Loucy (cell line): ENCODE results near the gene HOXB8.

ENCODE experiments used
- H2AFZ ChIP-seq: fragments of 200-600 bp; sonication (generic); 2 replicates; pipeline ENCODE4 v1.6.0; 2016; ENCODE audit warnings: antibody characterized with exemption, mild to moderate bottlenecking, low read length, moderate library complexity
- H3F3A ChIP-seq: fragments of 200-600 bp; 2 replicates; pipeline ENCODE4 v1.6.0; 2016; ENCODE audit warnings: antibody characterized with exemption, low read depth, mild to moderate bottlenecking
- H3K27me3 ChIP-seq: fragments of 200-600 bp; sonication (generic); 2 replicates; pipeline ENCODE4 v1.6.1; 2014; ENCODE audit warnings: low read length, mild to moderate bottlenecking; ENCODE audit not compliant: insufficient read depth, poor library complexity, severe bottlenecking
- H3K36me3 ChIP-seq: fragments of 200-600 bp; sonication (generic); 2 replicates; pipeline ENCODE4 v1.6.1; 2016; ENCODE audit warnings: low read length; ENCODE audit not compliant: insufficient read depth
- H3K4me1 ChIP-seq: fragments of 200-600 bp; sonication (generic); 2 replicates; pipeline ENCODE4 v1.5.1; 2014; ENCODE audit warnings: low read length, mild to moderate bottlenecking; ENCODE audit not compliant: insufficient read depth, poor library complexity, severe bottlenecking
- H3K4me2 ChIP-seq: fragments of 200-600 bp; sonication (generic); 2 replicates; pipeline ENCODE4 v1.6.0; 2014; ENCODE audit warnings: antibody characterized with exemption, low read length, low read depth, mild to moderate bottlenecking; ENCODE audit not compliant: poor library complexity, severe bottlenecking
- H3K4me3 ChIP-seq: fragments of 200-600 bp; sonication (generic); 2 replicates; pipeline ENCODE4 v1.5.1; 2014; ENCODE audit warnings: low read length, mild to moderate bottlenecking, mixed read lengths; ENCODE audit not compliant: poor library complexity, severe bottlenecking
- H3K79me2 ChIP-seq: fragments of 200-600 bp; sonication (generic); 2 replicates; pipeline ENCODE4 v1.6.1; 2014; ENCODE audit warnings: low read length; ENCODE audit not compliant: insufficient read depth
- H3K9ac ChIP-seq: fragments of 200-600 bp; sonication (generic); 2 replicates; pipeline ENCODE4 v1.6.0; 2014; ENCODE audit warnings: mild to moderate bottlenecking, low read depth, low read length, moderate library complexity; ENCODE audit not compliant: poor library complexity, severe bottlenecking
- H3K9me2 ChIP-seq: fragments of 200-600 bp; sonication (generic); replicated peaks from 2 replicates; pipeline ENCODE4 v1.6.1; 2016; ENCODE audit warnings: low read depth, low read length, mixed read lengths
- H3K9me3 ChIP-seq: fragments of 200-600 bp; sonication (generic); 2 replicates; pipeline ENCODE4 v1.6.1; 2014; ENCODE audit warnings: mild to moderate bottlenecking, antibody characterized with exemption, low read length, low read depth; ENCODE audit not compliant: insufficient read depth
- H4K20me1 ChIP-seq: fragments of 200-600 bp; sonication (generic); 2 replicates; pipeline ENCODE4 v1.6.0; 2014; ENCODE audit warnings: antibody characterized with exemption, low read length, mild to moderate bottlenecking; ENCODE audit not compliant: insufficient read depth, poor library complexity, severe bottlenecking
- EZH2phosphoT487 ChIP-seq: fragments of 200-600 bp; IDR thresholded peaks from 2 replicates; pipeline ENCODE4 v1.6.1; 2018; ENCODE audit warnings: antibody characterized with exemption, mild to moderate bottlenecking, moderate library complexity, borderline replicate concordance
- TF ChIP-seq, protein P1 (sequence below): fragments of 200-600 bp; sonication (generic); conservative IDR thresholded peaks from 2 replicates; pipeline ENCODE4 v1.5.1; 2014; ENCODE audit warnings: mild to moderate bottlenecking, antibody characterized with exemption, low read length

HOXB8 gene

DNA sequence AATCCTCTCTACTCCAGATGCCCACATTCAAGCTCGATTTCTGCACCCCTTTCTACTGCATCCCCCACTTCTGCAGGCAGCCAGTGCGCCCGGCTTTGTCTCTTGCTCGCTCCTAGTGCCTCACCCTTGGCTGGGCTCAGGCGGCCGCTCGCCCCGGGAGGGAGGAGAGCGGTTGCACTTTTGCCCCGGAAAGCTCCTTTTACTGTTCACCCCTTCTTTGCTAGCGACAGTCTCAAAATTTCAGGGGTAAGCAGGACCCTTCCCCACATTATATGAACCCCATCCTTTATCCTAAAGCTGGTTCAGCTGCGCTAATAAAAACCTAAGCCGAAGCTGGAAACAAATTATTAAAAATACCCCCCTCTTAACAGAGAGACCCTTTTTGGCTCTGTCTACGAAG is 22.5 kb downstream of the HOXB8 start:
- peaks cover 98% of the 10 kb centered on the region for H3K79me2 ChIP-seq
- H3K4me2 ChIP-seq: peak overlapping the region; percentile 98
- peaks cover 43% of the 10 kb centered on the region for H3K27me3 ChIP-seq
- H2AFZ ChIP-seq: no peak overlapping the region
- peaks cover 37% of the 10 kb centered on the region for H3K4me1 ChIP-seq
- peak overlapping the region; percentile 100 for H3K9ac ChIP-seq
- TF ChIP-seq, protein P1, sequence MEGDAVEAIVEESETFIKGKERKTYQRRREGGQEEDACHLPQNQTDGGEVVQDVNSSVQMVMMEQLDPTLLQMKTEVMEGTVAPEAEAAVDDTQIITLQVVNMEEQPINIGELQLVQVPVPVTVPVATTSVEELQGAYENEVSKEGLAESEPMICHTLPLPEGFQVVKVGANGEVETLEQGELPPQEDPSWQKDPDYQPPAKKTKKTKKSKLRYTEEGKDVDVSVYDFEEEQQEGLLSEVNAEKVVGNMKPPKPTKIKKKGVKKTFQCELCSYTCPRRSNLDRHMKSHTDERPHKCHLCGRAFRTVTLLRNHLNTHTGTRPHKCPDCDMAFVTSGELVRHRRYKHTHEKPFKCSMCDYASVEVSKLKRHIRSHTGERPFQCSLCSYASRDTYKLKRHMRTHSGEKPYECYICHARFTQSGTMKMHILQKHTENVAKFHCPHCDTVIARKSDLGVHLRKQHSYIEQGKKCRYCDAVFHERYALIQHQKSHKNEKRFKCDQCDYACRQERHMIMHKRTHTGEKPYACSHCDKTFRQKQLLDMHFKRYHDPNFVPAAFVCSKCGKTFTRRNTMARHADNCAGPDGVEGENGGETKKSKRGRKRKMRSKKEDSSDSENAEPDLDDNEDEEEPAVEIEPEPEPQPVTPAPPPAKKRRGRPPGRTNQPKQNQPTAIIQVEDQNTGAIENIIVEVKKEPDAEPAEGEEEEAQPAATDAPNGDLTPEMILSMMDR: no peak
- no peak for TF ChIP-seq EZH2phosphoT487
- peaks cover 79% of the 10 kb centered on the region for H4K20me1 ChIP-seq
- peaks cover 7% of the 10 kb centered on the region; the same call in 1 of the 2 replicates for H3F3A ChIP-seq
- no peaks in the 10 kb centered on the region for H3K9me2 ChIP-seq
- H3K9me3 ChIP-seq: no peaks in the 10 kb centered on the region
- H3K36me3 ChIP-seq: peaks cover 48% of the 10 kb centered on the region
- peak overlapping the region; percentile 89 for H3K4me3 ChIP-seq

DNA sequence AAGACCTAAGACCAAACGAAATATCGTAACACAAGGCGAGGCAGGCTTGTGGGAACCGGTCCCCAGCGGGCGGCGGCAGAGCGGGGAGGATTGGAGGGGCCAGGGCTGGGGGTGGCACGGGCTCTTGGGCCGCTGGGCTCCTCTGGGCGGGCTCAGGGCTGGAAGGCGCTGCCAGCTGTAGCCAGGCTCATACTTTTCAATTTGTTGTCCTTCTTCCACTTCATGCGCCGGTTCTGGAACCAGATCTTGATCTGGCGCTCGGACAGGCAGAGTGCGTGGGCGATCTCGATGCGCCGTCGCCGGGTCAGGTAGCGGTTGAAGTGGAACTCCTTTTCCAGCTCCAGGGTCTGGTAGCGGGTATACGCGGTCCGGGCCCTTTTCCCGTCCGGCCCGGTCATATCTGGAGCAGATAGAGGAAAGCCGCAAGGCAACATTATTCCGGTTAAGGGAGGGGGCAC is 23.0 kb downstream of the HOXB8 start:
- Histone ChIP-seq H3K4me1 (peaks cover 42% of the 10 kb centered on the region), H2AFZ (no peak overlapping the region), H3K9ac (peak overlapping the region; percentile 100), H4K20me1 (peaks cover 79% of the 10 kb centered on the region), H3K9me3 (no peaks in the 10 kb centered on the region), H3F3A (peaks cover 7% of the 10 kb centered on the region; the same call in 1 of the 2 replicates), H3K79me2 (peaks cover 98% of the 10 kb centered on the region), H3K4me2 (peak overlapping the region; percentile 98), H3K9me2 (no peaks in the 10 kb centered on the region), H3K36me3 (peaks cover 43% of the 10 kb centered on the region), H3K27me3 (peaks cover 42% of the 10 kb centered on the region), H3K4me3 (peak overlapping the region; percentile 89)
- TF ChIP-seq EZH2phosphoT487: no peak
- TF ChIP-seq, protein P1: no peak

DNA sequence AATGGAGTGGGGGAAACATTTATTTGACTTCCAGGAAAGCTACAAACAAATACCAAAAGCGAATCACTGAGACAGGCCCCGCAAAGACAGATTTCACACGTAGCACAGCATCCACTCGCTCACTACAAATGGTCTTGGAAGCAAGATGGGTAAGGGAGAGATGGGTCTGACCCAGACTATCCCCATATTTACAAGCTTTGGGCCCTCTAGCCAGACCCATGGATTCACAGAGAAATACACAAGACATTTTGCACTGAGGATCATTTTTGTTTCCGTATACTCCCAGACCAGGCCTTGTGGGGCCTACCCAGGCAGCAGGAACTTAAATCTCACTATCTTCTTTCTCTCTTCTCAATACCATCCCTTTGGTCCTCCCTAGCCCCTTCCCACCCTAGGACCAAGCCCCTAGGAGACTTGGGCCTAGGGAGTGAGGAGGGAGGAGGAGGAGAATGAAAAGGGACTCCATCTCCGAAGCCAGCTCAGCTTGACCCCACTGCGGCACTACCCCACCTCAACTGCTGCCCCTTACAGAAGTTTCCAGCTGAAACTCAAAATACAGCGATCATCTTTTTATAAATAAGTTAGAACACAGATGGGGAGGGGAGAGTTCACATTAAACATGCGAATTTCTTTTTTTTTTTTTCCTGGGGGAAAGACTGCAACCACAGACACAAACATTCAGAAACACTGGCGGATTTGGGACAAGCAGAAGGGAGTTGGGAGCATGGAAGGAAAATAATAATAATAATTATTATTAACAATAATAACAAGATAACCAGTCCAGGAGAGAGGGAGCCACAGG is 23.6 kb downstream of the HOXB8 start:
- Histone ChIP-seq H2AFZ (no peak overlapping the region), H4K20me1 (peaks cover 80% of the 10 kb centered on the region), H3K9me2 (no peaks in the 10 kb centered on the region), H3K4me3 (peak overlapping the region; percentile 89), H3K4me2 (peak overlapping the region; percentile 98), H3K36me3 (peaks cover 36% of the 10 kb centered on the region), H3K4me1 (peaks cover 47% of the 10 kb centered on the region), H3K79me2 (peaks cover 98% of the 10 kb centered on the region), H3K9me3 (no peaks in the 10 kb centered on the region), H3K27me3 (peaks cover 42% of the 10 kb centered on the region), H3F3A (peaks cover 7% of the 10 kb centered on the region; the same call in 1 of the 2 replicates), H3K9ac (peak overlapping the region; percentile 100)
- no peak for TF ChIP-seq EZH2phosphoT487
